ENCODE measurements around the gene CLNS1A.

DNA sequence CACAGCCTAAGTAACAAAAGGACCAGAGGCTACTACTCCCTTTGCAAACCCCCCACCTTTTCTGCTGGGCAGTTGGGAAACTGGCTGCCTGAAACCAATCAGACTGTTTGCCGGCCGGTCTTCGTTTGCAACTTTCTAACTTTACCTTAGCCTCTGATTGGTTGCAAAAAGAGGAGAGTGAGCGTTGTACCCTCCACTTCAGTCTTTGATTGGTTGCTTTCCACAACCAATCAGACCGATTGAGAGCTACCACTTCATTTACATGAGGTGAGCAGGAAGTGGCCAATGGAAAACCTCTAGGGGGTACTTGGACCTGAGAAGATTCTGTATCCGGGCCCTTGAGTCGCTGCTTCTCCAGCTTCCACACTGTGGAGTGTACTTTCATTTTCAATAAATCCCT is 18.8 kb upstream of the CLNS1A start:
- TF ChIP-seq, protein P1, sequence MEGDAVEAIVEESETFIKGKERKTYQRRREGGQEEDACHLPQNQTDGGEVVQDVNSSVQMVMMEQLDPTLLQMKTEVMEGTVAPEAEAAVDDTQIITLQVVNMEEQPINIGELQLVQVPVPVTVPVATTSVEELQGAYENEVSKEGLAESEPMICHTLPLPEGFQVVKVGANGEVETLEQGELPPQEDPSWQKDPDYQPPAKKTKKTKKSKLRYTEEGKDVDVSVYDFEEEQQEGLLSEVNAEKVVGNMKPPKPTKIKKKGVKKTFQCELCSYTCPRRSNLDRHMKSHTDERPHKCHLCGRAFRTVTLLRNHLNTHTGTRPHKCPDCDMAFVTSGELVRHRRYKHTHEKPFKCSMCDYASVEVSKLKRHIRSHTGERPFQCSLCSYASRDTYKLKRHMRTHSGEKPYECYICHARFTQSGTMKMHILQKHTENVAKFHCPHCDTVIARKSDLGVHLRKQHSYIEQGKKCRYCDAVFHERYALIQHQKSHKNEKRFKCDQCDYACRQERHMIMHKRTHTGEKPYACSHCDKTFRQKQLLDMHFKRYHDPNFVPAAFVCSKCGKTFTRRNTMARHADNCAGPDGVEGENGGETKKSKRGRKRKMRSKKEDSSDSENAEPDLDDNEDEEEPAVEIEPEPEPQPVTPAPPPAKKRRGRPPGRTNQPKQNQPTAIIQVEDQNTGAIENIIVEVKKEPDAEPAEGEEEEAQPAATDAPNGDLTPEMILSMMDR (IDR thresholded peaks at IDR 0.05; ENCODE audit: low read depth, low read length, poor library complexity, severe bottlenecking): no peak
- no peak for TF ChIP-seq EZH2phosphoT487 (IDR thresholded peaks at IDR 0.05; ENCODE audit: borderline replicate concordance, low read length)
